ENCODE results near the gene TMEFF2.

Gene TMEFF2

GRCh38 chr2:191968120-191968519 is 226.6 kb downstream of the TMEFF2 start:
- Histone ChIP-seq H2AFZ (ENCODE audit: low read depth, low read length, severe bottlenecking) (no peak overlapping the region), H3K27ac (ENCODE audit: low read depth, low read length) (no peak overlapping the region), H3F3A (ENCODE audit: insufficient read depth) (no peaks in the 10 kb centered on the region), H3K9ac (ENCODE audit: low read length) (no peak overlapping the region), H4K20me1 (ENCODE audit: low read depth, low read length) (no peaks in the 10 kb centered on the region), H3K27me3 (ENCODE audit: low read length) (no peaks in the 10 kb centered on the region), H3K9me2 (replicated peaks; ENCODE audit: insufficient read depth, low read length) (no peaks in the 10 kb centered on the region), H3K36me3 (ENCODE audit: low read length) (no peaks in the 10 kb centered on the region), H3K9me3 (ENCODE audit: insufficient read depth, low read length) (no peaks in the 10 kb centered on the region), H3K4me2 (ENCODE audit: low read depth, low read length, poor library complexity, severe bottlenecking) (no peak overlapping the region), H3K79me2 (ENCODE audit: insufficient read depth, low read length) (no peaks in the 10 kb centered on the region), H3K4me3 (ENCODE audit: insufficient read depth, low read length, poor library complexity, severe bottlenecking) (no peak overlapping the region)
- TF ChIP-seq CTCF (IDR thresholded peaks at IDR 0.05; ENCODE audit: insufficient read depth, low read length, poor library complexity, severe bottlenecking) = no peak
- TF ChIP-seq EZH2phosphoT487 (conservative IDR thresholded peaks at IDR 0.05; ENCODE audit: low read length) = no peak

- no peaks in the 10 kb centered on the region for H3K9me3 ChIP-seq (ENCODE audit: insufficient read depth, low read length)
- no peaks in the 10 kb centered on the region for H3K36me3 ChIP-seq (ENCODE audit: low read length)
Observed at GRCh38 chr2:191965733-191966132, 229.0 kb downstream of the TMEFF2 start.

GRCh38 chr2:191961556-191961955 is 233.2 kb downstream of the TMEFF2 start:
- Histone ChIP-seq H3K9me3 (ENCODE audit: insufficient read depth, low read length) (no peaks in the 10 kb centered on the region), H2AFZ (ENCODE audit: low read depth, low read length, severe bottlenecking) (no peak overlapping the region), H3K9ac (ENCODE audit: low read length) (no peak overlapping the region), H3F3A (ENCODE audit: insufficient read depth) (no peaks in the 10 kb centered on the region), H4K20me1 (ENCODE audit: low read depth, low read length) (no peaks in the 10 kb centered on the region), H3K4me2 (ENCODE audit: low read depth, low read length, poor library complexity, severe bottlenecking) (no peak overlapping the region), H3K36me3 (ENCODE audit: low read length) (no peaks in the 10 kb centered on the region), H3K79me2 (ENCODE audit: insufficient read depth, low read length) (no peaks in the 10 kb centered on the region), H3K4me3 (ENCODE audit: insufficient read depth, low read length, poor library complexity, severe bottlenecking) (no peak overlapping the region), H3K27me3 (ENCODE audit: low read length) (no peaks in the 10 kb centered on the region), H3K27ac (ENCODE audit: low read depth, low read length) (no peak overlapping the region), H3K9me2 (replicated peaks; ENCODE audit: insufficient read depth, low read length) (no peaks in the 10 kb centered on the region)
- TF ChIP-seq EZH2phosphoT487 (conservative IDR thresholded peaks at IDR 0.05; ENCODE audit: low read length) = no peak
- TF ChIP-seq CTCF (IDR thresholded peaks at IDR 0.05; ENCODE audit: insufficient read depth, low read length, poor library complexity, severe bottlenecking) = no peak

More at GRCh38 chr2:191965733-191966132, 229.0 kb downstream of the TMEFF2 start:
- no peak overlapping the region for H3K4me3 ChIP-seq (ENCODE audit: insufficient read depth, low read length, poor library complexity, severe bottlenecking)
- H3F3A ChIP-seq (ENCODE audit: insufficient read depth) = no peaks in the 10 kb centered on the region
- TF ChIP-seq CTCF (IDR thresholded peaks at IDR 0.05; ENCODE audit: insufficient read depth, low read length, poor library complexity, severe bottlenecking) (no peak), EZH2phosphoT487 (conservative IDR thresholded peaks at IDR 0.05; ENCODE audit: low read length) (no peak)
- no peaks in the 10 kb centered on the region for H3K9me2 ChIP-seq (replicated peaks; ENCODE audit: insufficient read depth, low read length)
- H3K4me2 ChIP-seq (ENCODE audit: low read depth, low read length, poor library complexity, severe bottlenecking) = no peak overlapping the region
- H3K27ac ChIP-seq (ENCODE audit: low read depth, low read length) = no peak overlapping the region
- no peak overlapping the region for H2AFZ ChIP-seq (ENCODE audit: low read depth, low read length, severe bottlenecking)
- H3K79me2 ChIP-seq (ENCODE audit: insufficient read depth, low read length) = no peaks in the 10 kb centered on the region
- H4K20me1 ChIP-seq (ENCODE audit: low read depth, low read length) = no peaks in the 10 kb centered on the region
- no peaks in the 10 kb centered on the region for H3K27me3 ChIP-seq (ENCODE audit: low read length)
- H3K9ac ChIP-seq (ENCODE audit: low read length) = no peak overlapping the region

Data from SU-DHL-6 (cell line).